ENCODE data around the gene LAMC3. TPM values are rescaled to one million over a fixed set of nuclear protein-coding genes. Genes with fewer than 3 reads are reported as not detected.

The LAMC3 gene
- polyA plus RNA-seq, 1 of the 3 experiments (the other 2 are of a cell fraction), result 0.07 TPM

DNA sequence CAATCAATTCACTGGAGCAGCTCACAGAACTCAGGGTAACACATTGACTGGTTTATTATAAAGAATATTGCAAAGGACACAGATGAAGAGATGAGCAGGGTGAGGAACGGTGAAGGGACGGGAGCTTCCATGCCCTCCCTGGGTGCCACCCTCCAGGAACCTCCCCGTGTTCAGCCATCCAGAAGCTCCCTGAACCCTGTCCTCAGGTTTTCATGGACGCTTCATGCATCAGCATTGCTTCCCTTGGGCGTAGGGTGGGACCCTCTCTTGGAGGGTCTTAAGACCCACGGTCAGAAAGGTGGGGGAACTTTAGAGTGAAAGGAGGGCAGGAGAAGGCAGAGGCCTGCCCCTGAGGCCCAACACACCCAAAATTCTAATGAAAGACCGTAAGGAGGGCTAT, 12.8 kb downstream of the LAMC3 start:
- no peak overlapping the region for H2AFZ ChIP-seq (ENCODE audit: low read depth)
- H3K9me2 ChIP-seq, result no peaks in the 10 kb centered on the region
- no peak overlapping the region for H3K4me2 ChIP-seq
- no peaks in the 10 kb centered on the region for H3K36me3 ChIP-seq (replicated peaks in 1 of 2; ENCODE audit: control insufficient read depth in 1 of 2, insufficient read depth in 2 of 2, low read length in 1 of 2)
- ChIA-PET CTCF (interaction anchor here (0.7 to 8.0 kb wide), 2 partner anchors 24 to 1149 kb away, joined by 3 to 47 read pairs; no protein-coding TSS in a partner anchor), POLR2A (no interaction called here)
- H3K9me3 ChIP-seq, result no peaks in the 10 kb centered on the region
- 62% methylated on average over 7 of the region's 7 CpGs for WGBS (ENCODE audit: low lambda C conversion rate)
- no peaks in the 10 kb centered on the region for H4K20me1 ChIP-seq (ENCODE audit: insufficient read depth)
- H3F3A ChIP-seq (replicated peaks; ENCODE audit: insufficient read depth), result no peaks in the 10 kb centered on the region
- DNase-seq, result no peak
- H3K27ac ChIP-seq (ENCODE audit: low read depth in 2 of 2, low read length in 1 of 2), result no peak overlapping the region
- no peak overlapping the region for H3K4me3 ChIP-seq (ENCODE audit: low read depth in 2 of 2, low read length in 1 of 2)
- H3K27me3 ChIP-seq (ENCODE audit: insufficient read depth), result peaks cover 30% of the 10 kb centered on the region; the same call in 1 of the 2 replicates
- no peak overlapping the region for H3K9ac ChIP-seq
- TF ChIP-seq TCF12 (IDR thresholded peaks at IDR 0.05) (no peak), YY1 (IDR thresholded peaks at IDR 0.05; ENCODE audit: low read depth) (no peak), GATA2 (CRISPR knock-in tag; IDR thresholded peaks at IDR 0.05) (no peak), FOXM1 (IDR thresholded peaks at IDR 0.05; ENCODE audit: low read depth) (no peak), NRF1 (IDR thresholded peaks at IDR 0.05; ENCODE audit: low read depth, low read length) (no peak), SIN3A (IDR thresholded peaks at IDR 0.05; ENCODE audit: borderline replicate concordance, low read depth, low read length) (no peak)
- TF ChIP-seq, protein P1, sequence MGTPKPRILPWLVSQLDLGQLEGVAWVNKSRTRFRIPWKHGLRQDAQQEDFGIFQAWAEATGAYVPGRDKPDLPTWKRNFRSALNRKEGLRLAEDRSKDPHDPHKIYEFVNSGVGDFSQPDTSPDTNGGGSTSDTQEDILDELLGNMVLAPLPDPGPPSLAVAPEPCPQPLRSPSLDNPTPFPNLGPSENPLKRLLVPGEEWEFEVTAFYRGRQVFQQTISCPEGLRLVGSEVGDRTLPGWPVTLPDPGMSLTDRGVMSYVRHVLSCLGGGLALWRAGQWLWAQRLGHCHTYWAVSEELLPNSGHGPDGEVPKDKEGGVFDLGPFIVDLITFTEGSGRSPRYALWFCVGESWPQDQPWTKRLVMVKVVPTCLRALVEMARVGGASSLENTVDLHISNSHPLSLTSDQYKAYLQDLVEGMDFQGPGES (IDR thresholded peaks at IDR 0.05; ENCODE audit: low read depth, low read length), result no peak
- TF ChIP-seq, protein P2, sequence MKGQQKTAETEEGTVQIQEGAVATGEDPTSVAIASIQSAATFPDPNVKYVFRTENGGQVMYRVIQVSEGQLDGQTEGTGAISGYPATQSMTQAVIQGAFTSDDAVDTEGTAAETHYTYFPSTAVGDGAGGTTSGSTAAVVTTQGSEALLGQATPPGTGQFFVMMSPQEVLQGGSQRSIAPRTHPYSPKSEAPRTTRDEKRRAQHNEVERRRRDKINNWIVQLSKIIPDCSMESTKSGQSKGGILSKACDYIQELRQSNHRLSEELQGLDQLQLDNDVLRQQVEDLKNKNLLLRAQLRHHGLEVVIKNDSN (IDR thresholded peaks at IDR 0.05; ENCODE audit: borderline replicate concordance, low read depth), result no peak
- TF ChIP-seq, protein P3, sequence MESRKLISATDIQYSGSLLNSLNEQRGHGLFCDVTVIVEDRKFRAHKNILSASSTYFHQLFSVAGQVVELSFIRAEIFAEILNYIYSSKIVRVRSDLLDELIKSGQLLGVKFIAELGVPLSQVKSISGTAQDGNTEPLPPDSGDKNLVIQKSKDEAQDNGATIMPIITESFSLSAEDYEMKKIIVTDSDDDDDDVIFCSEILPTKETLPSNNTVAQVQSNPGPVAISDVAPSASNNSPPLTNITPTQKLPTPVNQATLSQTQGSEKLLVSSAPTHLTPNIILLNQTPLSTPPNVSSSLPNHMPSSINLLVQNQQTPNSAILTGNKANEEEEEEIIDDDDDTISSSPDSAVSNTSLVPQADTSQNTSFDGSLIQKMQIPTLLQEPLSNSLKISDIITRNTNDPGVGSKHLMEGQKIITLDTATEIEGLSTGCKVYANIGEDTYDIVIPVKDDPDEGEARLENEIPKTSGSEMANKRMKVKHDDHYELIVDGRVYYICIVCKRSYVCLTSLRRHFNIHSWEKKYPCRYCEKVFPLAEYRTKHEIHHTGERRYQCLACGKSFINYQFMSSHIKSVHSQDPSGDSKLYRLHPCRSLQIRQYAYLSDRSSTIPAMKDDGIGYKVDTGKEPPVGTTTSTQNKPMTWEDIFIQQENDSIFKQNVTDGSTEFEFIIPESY (IDR thresholded peaks at IDR 0.05; ENCODE audit: borderline replicate concordance, low read depth), result no peak
- TF ChIP-seq, protein P4, sequence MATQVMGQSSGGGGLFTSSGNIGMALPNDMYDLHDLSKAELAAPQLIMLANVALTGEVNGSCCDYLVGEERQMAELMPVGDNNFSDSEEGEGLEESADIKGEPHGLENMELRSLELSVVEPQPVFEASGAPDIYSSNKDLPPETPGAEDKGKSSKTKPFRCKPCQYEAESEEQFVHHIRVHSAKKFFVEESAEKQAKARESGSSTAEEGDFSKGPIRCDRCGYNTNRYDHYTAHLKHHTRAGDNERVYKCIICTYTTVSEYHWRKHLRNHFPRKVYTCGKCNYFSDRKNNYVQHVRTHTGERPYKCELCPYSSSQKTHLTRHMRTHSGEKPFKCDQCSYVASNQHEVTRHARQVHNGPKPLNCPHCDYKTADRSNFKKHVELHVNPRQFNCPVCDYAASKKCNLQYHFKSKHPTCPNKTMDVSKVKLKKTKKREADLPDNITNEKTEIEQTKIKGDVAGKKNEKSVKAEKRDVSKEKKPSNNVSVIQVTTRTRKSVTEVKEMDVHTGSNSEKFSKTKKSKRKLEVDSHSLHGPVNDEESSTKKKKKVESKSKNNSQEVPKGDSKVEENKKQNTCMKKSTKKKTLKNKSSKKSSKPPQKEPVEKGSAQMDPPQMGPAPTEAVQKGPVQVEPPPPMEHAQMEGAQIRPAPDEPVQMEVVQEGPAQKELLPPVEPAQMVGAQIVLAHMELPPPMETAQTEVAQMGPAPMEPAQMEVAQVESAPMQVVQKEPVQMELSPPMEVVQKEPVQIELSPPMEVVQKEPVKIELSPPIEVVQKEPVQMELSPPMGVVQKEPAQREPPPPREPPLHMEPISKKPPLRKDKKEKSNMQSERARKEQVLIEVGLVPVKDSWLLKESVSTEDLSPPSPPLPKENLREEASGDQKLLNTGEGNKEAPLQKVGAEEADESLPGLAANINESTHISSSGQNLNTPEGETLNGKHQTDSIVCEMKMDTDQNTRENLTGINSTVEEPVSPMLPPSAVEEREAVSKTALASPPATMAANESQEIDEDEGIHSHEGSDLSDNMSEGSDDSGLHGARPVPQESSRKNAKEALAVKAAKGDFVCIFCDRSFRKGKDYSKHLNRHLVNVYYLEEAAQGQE (IDR thresholded peaks at IDR 0.05; ENCODE audit: low read depth, low read length), result no peak
- H3K4me1 ChIP-seq (ENCODE audit: control insufficient read depth in 1 of 2, insufficient read depth in 2 of 2, low read depth in 1 of 2, low read length in 1 of 2), result no peaks in the 10 kb centered on the region
- no peaks in the 10 kb centered on the region for H3K79me2 ChIP-seq (ENCODE audit: insufficient read depth)

Measured in SK-N-SH (cell line).